Measurements from ENCODE around the gene OR2T5. TPM values are rescaled to one million over a fixed set of nuclear protein-coding genes. Genes with fewer than 3 reads are reported as not detected.
"Not testable (repeated sequence)": the region's sequence is repeated elsewhere in the genome, so short reads cannot be mapped to it uniquely, and the experiment has no call there.

OR2T5 gene
- polyA plus RNA-seq, 1 donor from 2014 or later: not detected

GRCh38 chr1:248471154-248471553 lies 17.2 kb upstream of the OR2T5 start:
- H3K4me3 ChIP-seq (ENCODE audit: low read length): no peak overlapping the region
- no peak overlapping the region for H3K9ac ChIP-seq (ENCODE audit: low read length)
- H3K27me3 ChIP-seq (ENCODE audit: insufficient read depth, low read depth, low read length): no peaks in the 10 kb centered on the region
- H3K27ac ChIP-seq (ENCODE audit: low read length): no peak overlapping the region
- no peak for TF ChIP-seq MXI1 (conservative IDR thresholded peaks at IDR 0.05; ENCODE audit: poor library complexity, severe bottlenecking)
- no peak for TF ChIP-seq EZH2 (IDR thresholded peaks at IDR 0.05; ENCODE audit: borderline replicate concordance, insufficient read depth, low read length, poor library complexity, severe bottlenecking)
- TF ChIP-seq EP300 (conservative IDR thresholded peaks at IDR 0.05; ENCODE audit: poor library complexity, severe bottlenecking): no peak
- TF ChIP-seq RAD21 (conservative IDR thresholded peaks at IDR 0.05): no peak
- TF ChIP-seq POLR2AphosphoS5 (IDR thresholded peaks at IDR 0.05): no peak
- no peak for TF ChIP-seq REST (IDR thresholded peaks at IDR 0.05; ENCODE audit: borderline replicate concordance)
- TF ChIP-seq SMC3 (conservative IDR thresholded peaks at IDR 0.05; ENCODE audit: poor library complexity): no peak
- no peak for TF ChIP-seq TAF1 (IDR thresholded peaks at IDR 0.05; ENCODE audit: low read depth)
- TF ChIP-seq, protein P1, sequence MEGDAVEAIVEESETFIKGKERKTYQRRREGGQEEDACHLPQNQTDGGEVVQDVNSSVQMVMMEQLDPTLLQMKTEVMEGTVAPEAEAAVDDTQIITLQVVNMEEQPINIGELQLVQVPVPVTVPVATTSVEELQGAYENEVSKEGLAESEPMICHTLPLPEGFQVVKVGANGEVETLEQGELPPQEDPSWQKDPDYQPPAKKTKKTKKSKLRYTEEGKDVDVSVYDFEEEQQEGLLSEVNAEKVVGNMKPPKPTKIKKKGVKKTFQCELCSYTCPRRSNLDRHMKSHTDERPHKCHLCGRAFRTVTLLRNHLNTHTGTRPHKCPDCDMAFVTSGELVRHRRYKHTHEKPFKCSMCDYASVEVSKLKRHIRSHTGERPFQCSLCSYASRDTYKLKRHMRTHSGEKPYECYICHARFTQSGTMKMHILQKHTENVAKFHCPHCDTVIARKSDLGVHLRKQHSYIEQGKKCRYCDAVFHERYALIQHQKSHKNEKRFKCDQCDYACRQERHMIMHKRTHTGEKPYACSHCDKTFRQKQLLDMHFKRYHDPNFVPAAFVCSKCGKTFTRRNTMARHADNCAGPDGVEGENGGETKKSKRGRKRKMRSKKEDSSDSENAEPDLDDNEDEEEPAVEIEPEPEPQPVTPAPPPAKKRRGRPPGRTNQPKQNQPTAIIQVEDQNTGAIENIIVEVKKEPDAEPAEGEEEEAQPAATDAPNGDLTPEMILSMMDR (IDR thresholded peaks at IDR 0.05; ENCODE audit: poor library complexity, severe bottlenecking): no peak
- H3F3A ChIP-seq (ENCODE audit: insufficient read depth, low read length, poor library complexity, severe bottlenecking): no peaks in the 10 kb centered on the region
- H3K9me3 ChIP-seq (ENCODE audit: low read length): no peaks in the 10 kb centered on the region
- no peaks in the 10 kb centered on the region for H3K36me3 ChIP-seq (ENCODE audit: insufficient read depth, low read length)
- H2AFZ ChIP-seq (ENCODE audit: low read depth, low read length): no peak overlapping the region
- H3K79me2 ChIP-seq (replicated peaks; ENCODE audit: insufficient read depth, low read length): no peaks in the 10 kb centered on the region
- H4K20me1 ChIP-seq (ENCODE audit: insufficient read depth): no peaks in the 10 kb centered on the region
- no peak overlapping the region for H3K4me2 ChIP-seq (ENCODE audit: low read length)
- H3K9me2 ChIP-seq (ENCODE audit: insufficient read depth, low read length): no peaks in the 10 kb centered on the region

DNA sequence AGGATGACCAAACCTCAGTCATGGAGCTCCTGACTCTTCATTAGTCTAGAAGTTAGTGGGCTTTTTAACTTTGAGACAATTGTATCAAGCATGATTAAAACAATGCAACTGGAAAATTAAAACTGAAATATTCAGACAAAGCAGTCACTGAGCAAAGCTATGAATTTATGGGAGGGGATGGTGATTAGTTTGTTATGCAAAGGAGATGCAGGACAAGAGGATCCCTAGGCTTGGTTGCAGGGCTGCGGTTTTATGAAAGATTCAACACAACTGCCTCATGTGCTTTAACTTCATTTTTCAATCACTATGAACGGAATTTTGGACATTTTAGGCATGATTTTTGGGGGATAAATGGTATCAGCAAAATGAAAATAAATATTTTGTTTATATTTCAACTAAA lies 16.3 kb upstream of the OR2T5 start:
- H3F3A ChIP-seq (ENCODE audit: insufficient read depth, low read length, poor library complexity, severe bottlenecking); H3K27me3 ChIP-seq (ENCODE audit: insufficient read depth, low read depth, low read length); H3K4me2 ChIP-seq (ENCODE audit: low read length); H3K27ac ChIP-seq (ENCODE audit: low read length); H3K9me3 ChIP-seq (ENCODE audit: low read length); H3K79me2 ChIP-seq (replicated peaks; ENCODE audit: insufficient read depth, low read length); H3K36me3 ChIP-seq (ENCODE audit: insufficient read depth, low read length); H3K9ac ChIP-seq (ENCODE audit: low read length); H4K20me1 ChIP-seq (ENCODE audit: insufficient read depth); H3K9me2 ChIP-seq (ENCODE audit: insufficient read depth, low read length); H2AFZ ChIP-seq (ENCODE audit: low read depth, low read length); H3K4me3 ChIP-seq (ENCODE audit: low read length): not testable (repeated sequence)

DNA sequence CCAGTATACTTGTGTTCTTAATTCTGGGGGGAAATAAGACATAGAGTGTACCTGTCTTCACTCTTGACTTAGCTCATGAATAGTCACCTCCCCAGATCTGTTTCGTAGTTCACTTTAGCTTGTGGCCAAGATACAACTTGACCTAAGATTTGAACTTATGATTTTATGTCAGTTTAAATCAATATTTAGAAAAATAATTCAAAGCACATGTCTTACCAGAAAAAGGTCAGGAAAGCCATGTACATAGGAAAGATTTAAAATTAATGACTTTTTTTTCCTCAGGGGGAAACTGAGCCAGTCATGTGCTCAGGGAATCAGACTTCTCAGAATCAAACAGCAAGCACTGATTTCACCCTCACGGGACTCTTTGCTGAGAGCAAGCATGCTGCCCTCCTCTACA lies 15.3 kb upstream of the OR2T5 start, which contains the start of gene OR2T3:
TSS of gene OR2T3 (plus strand) at position 301 of the 400 bp plus-strand sequence. CDS start at position 301, 0 bp downstream.
- not testable (repeated sequence) for H3K27me3 ChIP-seq (ENCODE audit: insufficient read depth, low read depth, low read length); H3K9me3 ChIP-seq (ENCODE audit: low read length); H3K79me2 ChIP-seq (replicated peaks; ENCODE audit: insufficient read depth, low read length); H3K4me2 ChIP-seq (ENCODE audit: low read length); H3K9me2 ChIP-seq (ENCODE audit: insufficient read depth, low read length); H4K20me1 ChIP-seq (ENCODE audit: insufficient read depth); H3K27ac ChIP-seq (ENCODE audit: low read length); H3K4me3 ChIP-seq (ENCODE audit: low read length); H2AFZ ChIP-seq (ENCODE audit: low read depth, low read length); H3F3A ChIP-seq (ENCODE audit: insufficient read depth, low read length, poor library complexity, severe bottlenecking); H3K36me3 ChIP-seq (ENCODE audit: insufficient read depth, low read length); H3K9ac ChIP-seq (ENCODE audit: low read length)

- not testable (repeated sequence) for H2AFZ ChIP-seq (ENCODE audit: low read depth, low read length); H3K9me3 ChIP-seq (ENCODE audit: low read length); H3K27ac ChIP-seq (ENCODE audit: low read length); H3K9ac ChIP-seq (ENCODE audit: low read length); H3K36me3 ChIP-seq (ENCODE audit: insufficient read depth, low read length); H3K27me3 ChIP-seq (ENCODE audit: insufficient read depth, low read depth, low read length); H4K20me1 ChIP-seq (ENCODE audit: insufficient read depth); H3K4me2 ChIP-seq (ENCODE audit: low read length); H3K9me2 ChIP-seq (ENCODE audit: insufficient read depth, low read length); H3K4me3 ChIP-seq (ENCODE audit: low read length); H3K79me2 ChIP-seq (replicated peaks; ENCODE audit: insufficient read depth, low read length); H3F3A ChIP-seq (ENCODE audit: insufficient read depth, low read length, poor library complexity, severe bottlenecking)
Measured at GRCh38 chr1:248475660-248476059, 12.7 kb upstream of the OR2T5 start.

DNA sequence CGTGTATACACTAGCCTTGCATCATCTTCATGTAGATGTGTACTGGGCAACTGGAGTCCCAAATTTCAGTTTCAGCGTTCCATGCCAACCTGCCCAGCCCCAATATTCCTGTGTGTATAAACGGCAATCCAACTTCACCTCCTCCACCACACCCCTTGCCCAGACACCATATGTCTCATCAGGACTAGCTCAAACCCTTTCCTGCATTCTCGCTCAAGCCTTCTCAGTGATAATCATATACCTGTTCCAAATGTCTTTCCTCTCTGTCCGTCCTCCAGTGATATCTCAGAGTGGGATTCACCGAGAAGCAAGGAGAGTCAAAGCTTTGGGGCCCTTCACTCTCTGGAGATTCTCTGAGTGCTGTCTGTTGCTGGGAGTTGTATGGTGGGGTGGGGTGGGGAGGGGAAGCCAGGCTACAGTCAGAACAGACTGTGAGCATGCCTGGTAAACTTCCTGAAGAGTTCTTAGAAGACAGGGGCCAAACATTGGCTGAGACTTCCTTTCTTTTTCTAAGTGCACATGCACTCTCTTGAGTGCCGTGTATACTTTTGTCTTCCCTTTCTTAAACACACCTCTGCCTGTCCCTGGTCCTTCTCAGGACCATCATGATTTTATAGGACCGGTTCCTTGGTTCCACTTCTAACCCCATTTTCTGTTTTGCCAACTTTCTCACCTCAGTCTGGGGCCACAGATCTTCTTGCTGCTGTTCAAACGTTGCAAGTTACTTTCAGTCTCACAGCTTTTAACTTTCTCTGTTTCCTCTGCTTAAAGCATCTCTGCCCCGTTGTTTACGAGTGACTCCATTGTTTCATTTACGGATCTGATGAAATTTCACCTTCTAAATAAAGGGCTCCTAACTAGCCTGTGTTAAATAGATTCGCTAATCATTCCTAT lies 6.5 kb upstream of the OR2T5 start:
- H3K27ac ChIP-seq (ENCODE audit: low read length); H3K36me3 ChIP-seq (ENCODE audit: insufficient read depth, low read length); H4K20me1 ChIP-seq (ENCODE audit: insufficient read depth); H3K4me3 ChIP-seq (ENCODE audit: low read length); H2AFZ ChIP-seq (ENCODE audit: low read depth, low read length); H3K79me2 ChIP-seq (replicated peaks; ENCODE audit: insufficient read depth, low read length); H3K9ac ChIP-seq (ENCODE audit: low read length); H3K4me2 ChIP-seq (ENCODE audit: low read length); H3K27me3 ChIP-seq (ENCODE audit: insufficient read depth, low read depth, low read length); H3K9me3 ChIP-seq (ENCODE audit: low read length); H3K9me2 ChIP-seq (ENCODE audit: insufficient read depth, low read length); H3F3A ChIP-seq (ENCODE audit: insufficient read depth, low read length, poor library complexity, severe bottlenecking): not testable (repeated sequence)

All from neural cell (in vitro differentiated cells).